ENCODE measurements around the gene PRKAB1. TPM values are rescaled to one million over a fixed set of nuclear protein-coding genes. Genes with fewer than 3 reads are reported as not detected.

The PRKAB1 gene
- total RNA-seq, 2 donors from 2014 or later = 28.8 to 32.0 TPM

DNA sequence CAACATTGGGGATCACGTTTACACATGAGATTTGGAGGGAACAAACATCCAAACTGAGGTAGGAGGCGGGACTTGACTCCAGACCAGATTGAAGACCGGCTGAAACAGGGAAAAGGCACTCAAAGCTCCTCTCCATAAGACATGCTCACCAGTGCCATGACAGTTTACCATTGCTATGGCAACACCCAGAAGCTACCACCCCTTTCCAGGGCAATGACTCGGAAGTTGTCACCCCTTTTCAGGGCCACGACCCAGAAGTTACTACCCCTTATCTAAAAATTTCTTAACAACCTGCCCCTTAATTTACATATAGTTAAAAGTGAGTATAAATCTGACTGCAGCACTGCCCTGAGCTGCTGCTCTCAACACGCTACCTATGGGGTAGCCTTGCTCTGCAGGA lies 40.2 kb upstream of the PRKAB1 start:
- Mint-ChIP-seq H3K4me1 (no peaks in the 10 kb centered on the region), H3K27ac (no peak overlapping the region), H3K9me3 (no peaks in the 10 kb centered on the region), H3K27me3 (ENCODE audit: insufficient read depth) (peaks cover 9% of the 10 kb centered on the region), H3K4me3 (no peak overlapping the region), H3K36me3 (ENCODE audit: low read depth) (no peaks in the 10 kb centered on the region)
- H3K4me1 ChIP-seq (ENCODE audit: control insufficient read depth, insufficient read depth, low read length) = no peaks in the 10 kb centered on the region
- no peak overlapping the region for H3K9ac ChIP-seq (ENCODE audit: extremely low read depth, low read length, poor library complexity, severe bottlenecking)
- no peak for DNase-seq
- H3K9me3 ChIP-seq (ENCODE audit: control insufficient read depth, low read length) = no peaks in the 10 kb centered on the region
- TF ChIP-seq, protein P1, sequence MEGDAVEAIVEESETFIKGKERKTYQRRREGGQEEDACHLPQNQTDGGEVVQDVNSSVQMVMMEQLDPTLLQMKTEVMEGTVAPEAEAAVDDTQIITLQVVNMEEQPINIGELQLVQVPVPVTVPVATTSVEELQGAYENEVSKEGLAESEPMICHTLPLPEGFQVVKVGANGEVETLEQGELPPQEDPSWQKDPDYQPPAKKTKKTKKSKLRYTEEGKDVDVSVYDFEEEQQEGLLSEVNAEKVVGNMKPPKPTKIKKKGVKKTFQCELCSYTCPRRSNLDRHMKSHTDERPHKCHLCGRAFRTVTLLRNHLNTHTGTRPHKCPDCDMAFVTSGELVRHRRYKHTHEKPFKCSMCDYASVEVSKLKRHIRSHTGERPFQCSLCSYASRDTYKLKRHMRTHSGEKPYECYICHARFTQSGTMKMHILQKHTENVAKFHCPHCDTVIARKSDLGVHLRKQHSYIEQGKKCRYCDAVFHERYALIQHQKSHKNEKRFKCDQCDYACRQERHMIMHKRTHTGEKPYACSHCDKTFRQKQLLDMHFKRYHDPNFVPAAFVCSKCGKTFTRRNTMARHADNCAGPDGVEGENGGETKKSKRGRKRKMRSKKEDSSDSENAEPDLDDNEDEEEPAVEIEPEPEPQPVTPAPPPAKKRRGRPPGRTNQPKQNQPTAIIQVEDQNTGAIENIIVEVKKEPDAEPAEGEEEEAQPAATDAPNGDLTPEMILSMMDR (conservative IDR thresholded peaks at IDR 0.05) = no peak
- peaks cover 12% of the 10 kb centered on the region for H3K27me3 ChIP-seq (ENCODE audit: control insufficient read depth, insufficient read depth, low read length, poor library complexity, severe bottlenecking)
- H3K4me3 ChIP-seq (ENCODE audit: low read length) = no peak overlapping the region
- H3K27ac ChIP-seq (ENCODE audit: low read depth, low read length) = no peak overlapping the region
- 89% methylated on average over 3 to 6 of the region's 6 CpGs for WGBS, 2 experiments (ENCODE audit: insufficient coverage in 1 of 2, insufficient read length in 1 of 2)
- H3K36me3 ChIP-seq (ENCODE audit: control insufficient read depth, insufficient read depth, low read length) = no peaks in the 10 kb centered on the region

DNA sequence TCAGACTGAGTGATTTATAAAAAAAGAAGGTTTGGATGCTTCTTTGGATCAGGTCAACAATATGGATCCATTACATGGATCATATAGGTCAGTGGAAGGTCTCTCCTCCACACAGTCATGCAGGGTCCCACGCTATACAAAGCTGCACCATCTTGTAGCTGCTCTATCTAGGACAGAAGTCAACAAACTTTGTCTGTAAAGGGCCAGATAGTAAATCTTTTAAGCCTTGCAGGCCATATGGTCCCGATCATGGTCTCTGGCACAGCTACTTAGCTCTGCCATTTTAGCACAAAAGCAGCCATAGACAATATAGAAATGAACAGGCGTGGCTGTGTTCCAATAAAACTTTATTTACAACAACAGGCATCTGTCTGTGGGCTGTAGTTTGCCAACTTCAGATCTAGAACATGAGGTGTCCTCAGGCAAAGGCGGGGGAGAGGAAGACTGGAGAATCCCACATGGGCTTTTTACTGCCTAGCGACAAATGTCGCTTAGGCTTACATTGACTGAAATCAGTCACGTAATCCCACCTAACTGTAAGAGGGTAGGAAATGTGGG lies 37.6 kb upstream of the PRKAB1 start:
- Histone ChIP-seq H3K9ac (ENCODE audit: extremely low read depth, low read length, poor library complexity, severe bottlenecking) (no peak overlapping the region), H3K4me1 (ENCODE audit: control insufficient read depth, insufficient read depth, low read length) (no peaks in the 10 kb centered on the region), H3K4me3 (ENCODE audit: low read length) (no peak overlapping the region), H3K9me3 (ENCODE audit: control insufficient read depth, low read length) (no peaks in the 10 kb centered on the region), H3K36me3 (ENCODE audit: control insufficient read depth, insufficient read depth, low read length) (no peaks in the 10 kb centered on the region), H3K27ac (ENCODE audit: low read depth, low read length) (no peak overlapping the region), H3K27me3 (ENCODE audit: control insufficient read depth, insufficient read depth, low read length, poor library complexity, severe bottlenecking) (peaks cover 10% of the 10 kb centered on the region)
- no peak for DNase-seq
- H3K27ac Mint-ChIP-seq = no peak overlapping the region
- no peaks in the 10 kb centered on the region for H3K4me1 Mint-ChIP-seq
- WGBS, 2 experiments (ENCODE audit: insufficient coverage in 1 of 2, insufficient read length in 1 of 2) = 90 to 93% methylated on average over 4 to 7 of the region's 7 CpGs
- no peak overlapping the region for H3K4me3 Mint-ChIP-seq
- H3K36me3 Mint-ChIP-seq (ENCODE audit: low read depth) = no peaks in the 10 kb centered on the region
- TF ChIP-seq, protein P1 (conservative IDR thresholded peaks at IDR 0.05) = no peak
- H3K9me3 Mint-ChIP-seq = no peaks in the 10 kb centered on the region
- peaks cover 9% of the 10 kb centered on the region for H3K27me3 Mint-ChIP-seq (ENCODE audit: insufficient read depth)

DNA sequence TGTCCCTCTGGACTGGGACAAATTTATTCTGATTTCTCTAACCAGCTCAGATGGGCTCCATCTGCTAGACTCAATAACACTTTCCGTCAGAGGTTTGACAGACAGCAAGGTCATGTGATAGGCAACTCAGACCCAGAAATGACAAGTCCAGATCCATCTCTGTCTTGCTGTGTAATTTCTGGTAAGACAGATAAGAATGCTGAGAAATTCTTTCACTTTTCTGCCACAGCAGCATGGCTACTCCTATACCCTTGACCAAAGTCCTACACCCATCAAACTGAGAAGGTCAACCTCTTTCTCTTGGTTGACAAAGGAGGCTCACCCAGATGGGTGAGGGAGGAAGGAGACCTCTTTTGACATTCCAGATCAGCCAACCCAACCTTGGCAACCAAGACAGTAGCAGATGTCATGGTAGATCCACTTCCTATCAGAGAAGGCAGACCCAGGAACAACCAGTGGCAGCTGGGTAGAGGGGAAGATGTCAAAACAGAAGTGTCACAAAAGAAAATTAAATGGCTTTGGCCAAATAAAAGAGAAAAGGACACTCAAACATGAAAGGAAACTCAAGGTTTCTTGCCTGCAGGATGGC lies 36.9 kb upstream of the PRKAB1 start:
- no peak overlapping the region for H3K27ac Mint-ChIP-seq
- no peaks in the 10 kb centered on the region for H3K9me3 Mint-ChIP-seq
- DNase-seq = no peak
- Histone ChIP-seq H3K4me3 (ENCODE audit: low read length) (no peak overlapping the region), H3K27me3 (ENCODE audit: control insufficient read depth, insufficient read depth, low read length, poor library complexity, severe bottlenecking) (peaks cover 18% of the 10 kb centered on the region), H3K4me1 (ENCODE audit: control insufficient read depth, insufficient read depth, low read length) (no peaks in the 10 kb centered on the region), H3K9me3 (ENCODE audit: control insufficient read depth, low read length) (no peaks in the 10 kb centered on the region), H3K36me3 (ENCODE audit: control insufficient read depth, insufficient read depth, low read length) (no peaks in the 10 kb centered on the region), H3K9ac (ENCODE audit: extremely low read depth, low read length, poor library complexity, severe bottlenecking) (no peak overlapping the region), H3K27ac (ENCODE audit: low read depth, low read length) (no peak overlapping the region)
- WGBS, 2 experiments (ENCODE audit: insufficient coverage in 1 of 2, insufficient read length in 1 of 2) = 75 to 85% methylated on average over 1 of the region's 1 CpG
- TF ChIP-seq, protein P1 (conservative IDR thresholded peaks at IDR 0.05) = no peak
- H3K4me1 Mint-ChIP-seq = no peaks in the 10 kb centered on the region
- H3K36me3 Mint-ChIP-seq (ENCODE audit: low read depth) = no peaks in the 10 kb centered on the region
- no peak overlapping the region for H3K4me3 Mint-ChIP-seq
- H3K27me3 Mint-ChIP-seq (ENCODE audit: insufficient read depth) = peaks cover 16% of the 10 kb centered on the region
